Activated CD4-positive, CD25-positive, alpha-beta regulatory T cell treated with anti-CD3 and anti-CD28 coated beads, Interleukin-2, amount 50 U/mL, for 24 hours (primary cell): ENCODE data around the gene KCNJ1.

Experiments
- ATAC-seq, 2 donors: fragments of 150-1000 bp; cut with Tn5 transposase; one replicate each; pipeline ENCODE4 v1.10.0; 2021; ENCODE audit warnings: mild to moderate bottlenecking in 1 of 2, moderate library complexity in 1 of 2

The KCNJ1 gene

GRCh38 chr11:128881221-128881620 is 14.1 kb upstream of the KCNJ1 start:
- no peak for ATAC-seq

- ATAC-seq = no peak
These were observed 12.7 kb upstream of the KCNJ1 start for GRCh38 chr11:128879817-128880216.

- no peak for ATAC-seq
These were observed 11.4 kb upstream of the KCNJ1 start for GRCh38 chr11:128878455-128878854.

GRCh38 chr11:128877726-128878125 is 10.6 kb upstream of the KCNJ1 start:
- ATAC-seq = no peak

- ATAC-seq = no peak
These were observed 9.1 kb upstream of the KCNJ1 start for GRCh38 chr11:128876133-128876650.

- ATAC-seq = no peak
These were observed 7.3 kb upstream of the KCNJ1 start for GRCh38 chr11:128874427-128874826.

GRCh38 chr11:128872594-128872993 is 5.5 kb upstream of the KCNJ1 start:
- ATAC-seq = no peak

GRCh38 chr11:128872094-128872493 is 5.0 kb upstream of the KCNJ1 start:
- no peak for ATAC-seq

GRCh38 chr11:128871168-128871610 is 4.1 kb upstream of the KCNJ1 start:
- ATAC-seq = no peak

GRCh38 chr11:128868841-128869671 is 2.0 kb upstream of the KCNJ1 start:
- ATAC-seq = peak in 1 of 2 donors; percentile 40

- ATAC-seq = no peak
These were observed 1.6 kb downstream of the KCNJ1 start for GRCh38 chr11:128865490-128865889.

GRCh38 chr11:128862908-128863660 is 4.0 kb downstream of the KCNJ1 start:
- no peak for ATAC-seq

- no peak for ATAC-seq
These were observed 4.7 kb downstream of the KCNJ1 start for GRCh38 chr11:128862406-128862805.

- no peak for ATAC-seq
These were observed 6.3 kb downstream of the KCNJ1 start for GRCh38 chr11:128860571-128861361.

GRCh38 chr11:128859563-128860441 is 7.3 kb downstream of the KCNJ1 start:
- peak; percentile 79 to 82 for ATAC-seq

GRCh38 chr11:128857341-128857740 is 9.8 kb downstream of the KCNJ1 start:
- no peak for ATAC-seq

- no peak for ATAC-seq
These were observed 10.9 kb downstream of the KCNJ1 start for GRCh38 chr11:128856241-128856640.

GRCh38 chr11:128854841-128855240 is 12.3 kb downstream of the KCNJ1 start:
- ATAC-seq = no peak

- ATAC-seq = no peak
These were observed 13.5 kb downstream of the KCNJ1 start for GRCh38 chr11:128853559-128853958.

- ATAC-seq = no peak
These were observed 14.6 kb downstream of the KCNJ1 start for GRCh38 chr11:128852327-128853023.

GRCh38 chr11:128848815-128849455 is 18.2 kb downstream of the KCNJ1 start:
- ATAC-seq = peak in 1 of 2 donors; percentile 49
